HG03378 (cell line): ENCODE measurements around the gene UBE4B.
"Not testable (repeated sequence)": the region's sequence is repeated elsewhere in the genome, so short reads cannot be mapped to it uniquely, and the experiment has no call there.

Experiments
- ATAC-seq: cut with Tn5 transposase; IDR thresholded peaks from one replicate; pipeline ENCODE4 v1.9.1; 2021; ENCODE audit warnings: mild to moderate bottlenecking, moderate library complexity; ENCODE audit not compliant: unreplicated experiment

Gene UBE4B

GRCh38 chr1:10170239-10170574, 137.4 kb downstream of the UBE4B start:
- peak; percentile 59 for ATAC-seq

GRCh38 chr1:10171105-10171767, 138.5 kb downstream of the UBE4B start:
- ATAC-seq: no peak

GRCh38 chr1:10171995-10172669, 139.4 kb downstream of the UBE4B start:
- no peak for ATAC-seq

GRCh38 chr1:10173582-10173981, 140.8 kb downstream of the UBE4B start:
- ATAC-seq: no peak

- ATAC-seq: no peak
These were observed 145.1 kb downstream of the UBE4B start for GRCh38 chr1:10177876-10178275.

- ATAC-seq: no peak
These were observed 146.0 kb downstream of the UBE4B start for GRCh38 chr1:10178597-10179405.

GRCh38 chr1:10179406-10180091, 146.8 kb downstream of the UBE4B start:
- no peak for ATAC-seq

GRCh38 chr1:10181154-10181553, 148.4 kb downstream of the UBE4B start:
- ATAC-seq: no peak

GRCh38 chr1:10185759-10186158, 153.0 kb downstream of the UBE4B start:
- ATAC-seq: no peak

GRCh38 chr1:10186331-10187025, 153.7 kb downstream of the UBE4B start:
- no peak for ATAC-seq

- no peak for ATAC-seq
These were observed 154.2 kb downstream of the UBE4B start for GRCh38 chr1:10187026-10187334.

GRCh38 chr1:10188133-10188650, 155.4 kb downstream of the UBE4B start:
- ATAC-seq: no peak

GRCh38 chr1:10189659-10190058, 156.9 kb downstream of the UBE4B start:
- no peak for ATAC-seq

- ATAC-seq: no peak
These were observed 159.5 kb downstream of the UBE4B start for GRCh38 chr1:10192263-10192662.

- no peak for ATAC-seq
These were observed 160.5 kb downstream of the UBE4B start for GRCh38 chr1:10193288-10193687.

- ATAC-seq: no peak
These were observed 162.8 kb downstream of the UBE4B start for GRCh38 chr1:10195570-10195969.

- no peak for ATAC-seq
These were observed 164.2 kb downstream of the UBE4B start for GRCh38 chr1:10196976-10197375.

- no peak for ATAC-seq
These were observed 167.9 kb downstream of the UBE4B start for GRCh38 chr1:10200620-10201019.

GRCh38 chr1:10204003-10204642, 171.4 kb downstream of the UBE4B start:
- no peak for ATAC-seq

GRCh38 chr1:10205206-10205605, 172.4 kb downstream of the UBE4B start:
- not testable (repeated sequence) for ATAC-seq
